ENCODE measurements around the gene SLC35F3. TPM values are rescaled to one million over a fixed set of nuclear protein-coding genes. Genes with fewer than 3 reads are reported as not detected.

SLC35F3 gene
- total RNA-seq, 2 donors from 2014 or later = 14.4 to 14.8 TPM

DNA sequence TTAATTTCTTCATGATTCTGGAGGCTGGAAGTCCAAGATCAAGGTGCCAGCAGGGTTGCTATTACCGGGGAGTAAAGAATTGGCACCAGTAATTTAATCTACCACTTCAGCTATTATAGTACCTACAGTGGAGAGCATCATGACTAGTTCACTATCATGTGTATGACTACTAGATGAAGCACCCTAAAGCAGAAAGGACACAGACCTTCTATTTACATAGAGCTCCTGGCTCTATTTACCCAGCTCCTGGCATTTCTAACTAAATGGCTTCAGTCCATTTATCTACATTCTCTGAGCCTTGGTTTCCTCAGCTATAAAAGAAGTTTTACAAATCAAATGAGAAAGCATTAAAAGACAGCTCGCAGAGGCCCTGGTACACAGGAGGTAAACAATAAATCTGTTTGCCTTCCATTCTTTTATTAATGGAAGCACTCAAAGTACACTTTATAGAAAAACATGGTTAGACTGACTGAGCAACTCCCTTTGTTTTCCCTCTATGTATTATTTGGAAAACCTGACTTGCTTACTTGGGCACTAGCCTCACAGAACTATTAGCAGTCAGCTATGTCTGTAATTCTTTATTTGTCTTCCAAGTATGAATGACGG lies 203.0 kb downstream of the SLC35F3 start:
- TF ChIP-seq, protein P1, sequence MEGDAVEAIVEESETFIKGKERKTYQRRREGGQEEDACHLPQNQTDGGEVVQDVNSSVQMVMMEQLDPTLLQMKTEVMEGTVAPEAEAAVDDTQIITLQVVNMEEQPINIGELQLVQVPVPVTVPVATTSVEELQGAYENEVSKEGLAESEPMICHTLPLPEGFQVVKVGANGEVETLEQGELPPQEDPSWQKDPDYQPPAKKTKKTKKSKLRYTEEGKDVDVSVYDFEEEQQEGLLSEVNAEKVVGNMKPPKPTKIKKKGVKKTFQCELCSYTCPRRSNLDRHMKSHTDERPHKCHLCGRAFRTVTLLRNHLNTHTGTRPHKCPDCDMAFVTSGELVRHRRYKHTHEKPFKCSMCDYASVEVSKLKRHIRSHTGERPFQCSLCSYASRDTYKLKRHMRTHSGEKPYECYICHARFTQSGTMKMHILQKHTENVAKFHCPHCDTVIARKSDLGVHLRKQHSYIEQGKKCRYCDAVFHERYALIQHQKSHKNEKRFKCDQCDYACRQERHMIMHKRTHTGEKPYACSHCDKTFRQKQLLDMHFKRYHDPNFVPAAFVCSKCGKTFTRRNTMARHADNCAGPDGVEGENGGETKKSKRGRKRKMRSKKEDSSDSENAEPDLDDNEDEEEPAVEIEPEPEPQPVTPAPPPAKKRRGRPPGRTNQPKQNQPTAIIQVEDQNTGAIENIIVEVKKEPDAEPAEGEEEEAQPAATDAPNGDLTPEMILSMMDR (conservative IDR thresholded peaks at IDR 0.05) = no peak

GRCh38 chr1:234108921-234109320 lies 204.4 kb downstream of the SLC35F3 start:
- Histone ChIP-seq H3K4me1 (ENCODE audit: control insufficient read depth, insufficient read depth, low read length) (no peaks in the 10 kb centered on the region), H3K27me3 (ENCODE audit: control insufficient read depth, insufficient read depth, low read length, poor library complexity, severe bottlenecking) (no peaks in the 10 kb centered on the region), H3K27ac (ENCODE audit: low read depth, low read length) (no peak overlapping the region), H3K9ac (ENCODE audit: extremely low read depth, low read length, poor library complexity, severe bottlenecking) (no peak overlapping the region), H3K9me3 (ENCODE audit: control insufficient read depth, low read length) (no peaks in the 10 kb centered on the region), H3K36me3 (ENCODE audit: control insufficient read depth, insufficient read depth, low read length) (no peaks in the 10 kb centered on the region), H3K4me3 (ENCODE audit: low read length) (no peak overlapping the region)
- TF ChIP-seq, protein P1 (conservative IDR thresholded peaks at IDR 0.05) = no peak
- Mint-ChIP-seq H3K4me1 (peaks cover 5% of the 10 kb centered on the region), H3K9me3 (no peaks in the 10 kb centered on the region), H3K36me3 (ENCODE audit: low read depth) (no peaks in the 10 kb centered on the region), H3K4me3 (no peak overlapping the region), H3K27ac (no peak overlapping the region), H3K27me3 (ENCODE audit: insufficient read depth) (no peaks in the 10 kb centered on the region)
- WGBS, 2 experiments (ENCODE audit: insufficient coverage in 1 of 2, insufficient read length in 1 of 2) = 77 to 86% methylated on average over 1 to 3 of the region's 3 CpGs
- DNase-seq = no peak

More for the DNA sequence above, 203.0 kb downstream of the SLC35F3 start:
- Mint-ChIP-seq H3K27me3 (ENCODE audit: insufficient read depth) (no peaks in the 10 kb centered on the region), H3K4me3 (no peak overlapping the region), H3K4me1 (peaks cover 5% of the 10 kb centered on the region), H3K9me3 (no peaks in the 10 kb centered on the region), H3K36me3 (ENCODE audit: low read depth) (no peaks in the 10 kb centered on the region), H3K27ac (no peak overlapping the region)
- Histone ChIP-seq H3K9ac (ENCODE audit: extremely low read depth, low read length, poor library complexity, severe bottlenecking) (no peak overlapping the region), H3K4me1 (ENCODE audit: control insufficient read depth, insufficient read depth, low read length) (no peaks in the 10 kb centered on the region), H3K27ac (ENCODE audit: low read depth, low read length) (no peak overlapping the region), H3K27me3 (ENCODE audit: control insufficient read depth, insufficient read depth, low read length, poor library complexity, severe bottlenecking) (no peaks in the 10 kb centered on the region), H3K4me3 (ENCODE audit: low read length) (no peak overlapping the region), H3K9me3 (ENCODE audit: control insufficient read depth, low read length) (no peaks in the 10 kb centered on the region), H3K36me3 (ENCODE audit: control insufficient read depth, insufficient read depth, low read length) (no peaks in the 10 kb centered on the region)
- no peak for DNase-seq
- 92 to 100% methylated on average over 2 to 3 of the region's 3 CpGs for WGBS, 2 experiments (ENCODE audit: insufficient coverage in 1 of 2, insufficient read length in 1 of 2)

GRCh38 chr1:234109840-234110239 lies 205.4 kb downstream of the SLC35F3 start:
- no peaks in the 10 kb centered on the region for H3K9me3 Mint-ChIP-seq
- Histone ChIP-seq H3K9me3 (ENCODE audit: control insufficient read depth, low read length) (no peaks in the 10 kb centered on the region), H3K27me3 (ENCODE audit: control insufficient read depth, insufficient read depth, low read length, poor library complexity, severe bottlenecking) (no peaks in the 10 kb centered on the region), H3K9ac (ENCODE audit: extremely low read depth, low read length, poor library complexity, severe bottlenecking) (no peak overlapping the region), H3K36me3 (ENCODE audit: control insufficient read depth, insufficient read depth, low read length) (no peaks in the 10 kb centered on the region), H3K4me1 (ENCODE audit: control insufficient read depth, insufficient read depth, low read length) (no peaks in the 10 kb centered on the region), H3K27ac (ENCODE audit: low read depth, low read length) (no peak overlapping the region), H3K4me3 (ENCODE audit: low read length) (no peak overlapping the region)
- H3K4me3 Mint-ChIP-seq = no peak overlapping the region
- H3K36me3 Mint-ChIP-seq (ENCODE audit: low read depth) = no peaks in the 10 kb centered on the region
- peaks cover 5% of the 10 kb centered on the region for H3K4me1 Mint-ChIP-seq
- DNase-seq = no peak
- no peak overlapping the region for H3K27ac Mint-ChIP-seq
- no peaks in the 10 kb centered on the region for H3K27me3 Mint-ChIP-seq (ENCODE audit: insufficient read depth)
- TF ChIP-seq, protein P1 (conservative IDR thresholded peaks at IDR 0.05) = no peak
- 80 to 90% methylated on average over 5 of the region's 5 CpGs for WGBS, 2 experiments (ENCODE audit: insufficient coverage in 1 of 2, insufficient read length in 1 of 2)
